Stimulated activated CD8-positive, alpha-beta memory T cell treated with anti-CD3 and anti-CD28 coated beads, Interleukin-4, amount 100 ng/mL, for 24 hours (primary cell): ENCODE measurements around the gene SLC49A3.
"Not testable (repeated sequence)": the region's sequence is repeated elsewhere in the genome, so short reads cannot be mapped to it uniquely, and the experiment has no call there.

ENCODE experiments used
- DNase-seq: peaks from one replicate; pipeline ENCODE4 v3.0.0-alpha.2; 2020; ENCODE audit warnings: low read depth

Gene SLC49A3

DNA sequence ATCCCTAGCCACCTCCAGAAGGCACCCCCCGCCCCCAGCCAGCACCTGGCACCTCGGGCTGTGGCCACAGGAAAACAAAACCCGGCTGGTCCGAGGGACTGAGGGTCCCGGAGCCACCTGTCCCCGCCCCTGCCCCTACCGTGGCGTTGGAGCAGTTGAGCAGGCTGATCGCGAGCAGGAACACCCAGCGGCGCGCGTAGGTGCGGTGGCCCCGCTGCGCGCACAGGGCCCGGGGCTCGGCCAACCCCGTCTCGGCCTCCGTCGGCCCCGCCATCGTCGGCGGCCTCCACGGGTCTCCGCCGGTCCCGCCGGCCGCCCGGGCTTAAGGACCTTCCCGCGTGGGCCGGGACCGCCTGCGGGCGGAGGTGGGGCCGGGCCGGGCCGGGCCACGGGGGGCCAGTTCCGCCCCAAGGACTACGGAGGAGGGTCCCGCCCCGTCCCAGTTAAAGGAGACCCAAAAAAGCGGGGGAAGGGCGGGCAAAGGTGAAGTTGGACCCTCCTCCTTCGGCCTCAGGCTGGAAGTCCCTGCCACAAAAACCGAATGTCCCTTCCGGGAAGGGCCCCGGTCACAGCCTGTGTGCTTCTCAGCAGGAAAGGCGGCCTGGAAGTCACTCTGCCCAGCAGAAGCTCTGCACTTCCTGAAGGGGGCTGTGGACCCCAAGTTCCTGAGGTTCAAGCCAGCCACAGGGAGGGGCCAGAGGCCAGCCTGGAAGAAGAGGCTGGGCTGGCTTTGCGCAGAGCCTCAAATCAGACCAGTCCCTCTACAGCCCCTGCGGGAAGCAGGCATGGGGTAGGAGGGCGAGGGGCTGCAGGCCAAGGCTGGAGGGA lies at the start of gene SLC49A3:
SLC49A3 (minus strand) TSS at position 298 of the 828 bp plus-strand sequence; CDS start at position 274, 24 bp downstream.
- no peak for DNase-seq

DNA sequence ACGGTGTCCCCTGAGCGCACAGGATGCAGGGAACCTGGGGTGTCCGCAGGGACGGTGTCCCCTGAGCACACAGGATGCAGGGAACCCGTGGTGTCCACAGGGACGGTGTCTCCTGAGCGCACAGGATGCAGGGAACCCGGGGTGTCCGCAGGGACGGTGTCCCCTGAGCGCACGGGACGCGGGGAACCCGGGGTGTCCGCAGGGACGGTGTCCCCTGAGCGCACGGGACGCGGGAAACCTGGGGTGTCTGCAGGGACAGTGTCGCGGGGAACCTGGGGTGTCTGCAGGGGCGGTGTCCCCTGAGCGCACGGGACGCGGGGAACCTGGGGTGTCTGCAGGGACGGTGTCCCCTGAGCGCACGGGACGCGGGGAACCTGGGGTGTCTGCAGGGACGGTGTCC lies 47.6 kb upstream of the SLC49A3 start:
- DNase-seq = not testable (repeated sequence)

DNA sequence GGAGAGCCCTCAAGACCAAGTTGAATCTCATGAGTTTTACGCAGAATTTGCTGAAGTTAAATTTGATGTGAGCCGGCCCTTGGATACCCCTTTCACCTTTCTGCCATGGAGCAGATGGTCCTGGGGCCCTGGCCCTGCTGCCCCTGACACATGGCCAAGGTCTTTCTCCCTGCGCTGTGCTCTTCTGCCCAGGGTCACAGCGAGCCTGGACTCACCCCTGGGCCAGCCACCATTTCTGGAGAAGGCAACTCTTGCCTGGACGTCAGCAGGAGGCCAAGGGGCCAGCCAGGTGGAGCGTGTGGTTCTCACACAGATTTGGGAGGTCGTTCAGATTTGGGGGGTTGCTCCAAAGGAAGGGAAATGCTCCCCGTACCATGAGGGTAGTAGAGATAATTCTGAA lies 46.6 kb upstream of the SLC49A3 start:
- no peak for DNase-seq

DNA sequence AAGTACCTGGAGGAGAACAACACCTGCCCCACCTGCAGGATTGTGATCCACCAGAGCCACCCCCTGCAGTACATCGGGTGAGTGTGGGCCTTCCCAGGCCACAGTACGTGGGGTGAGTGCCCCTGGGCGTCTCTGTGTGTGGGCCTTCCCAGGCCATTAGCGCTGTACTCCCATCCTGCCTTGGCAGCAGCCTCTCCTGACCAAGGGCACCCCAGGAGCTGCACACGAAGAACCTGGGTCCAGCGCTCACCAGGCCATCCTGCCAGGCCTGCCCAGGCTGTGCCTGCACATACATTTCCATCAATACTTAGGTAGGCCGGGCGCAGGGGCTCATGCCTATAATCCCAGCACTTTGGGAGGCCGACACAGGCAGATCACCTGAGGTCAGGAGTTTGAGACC lies 46.0 kb upstream of the SLC49A3 start:
- no peak for DNase-seq

DNA sequence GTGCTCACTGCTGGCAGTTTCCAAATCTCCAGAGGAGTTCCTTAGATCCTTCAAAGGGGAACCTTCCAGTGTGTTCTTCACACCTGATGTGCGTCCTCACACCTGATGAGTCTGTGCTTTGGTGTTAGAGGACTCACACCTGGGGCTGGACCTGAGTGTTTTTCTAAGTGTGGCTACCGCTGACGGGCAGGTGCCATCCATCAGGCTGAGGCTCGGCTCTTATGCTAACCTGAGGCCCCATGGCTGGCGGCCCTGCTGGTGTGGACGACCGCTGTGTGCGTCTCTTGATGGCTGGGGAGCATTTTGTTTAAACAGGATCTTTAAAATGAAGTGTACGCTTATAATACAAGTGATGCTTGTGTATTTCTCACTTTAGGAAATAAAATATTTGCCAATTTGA lies 45.1 kb upstream of the SLC49A3 start:
- no peak for DNase-seq

DNA sequence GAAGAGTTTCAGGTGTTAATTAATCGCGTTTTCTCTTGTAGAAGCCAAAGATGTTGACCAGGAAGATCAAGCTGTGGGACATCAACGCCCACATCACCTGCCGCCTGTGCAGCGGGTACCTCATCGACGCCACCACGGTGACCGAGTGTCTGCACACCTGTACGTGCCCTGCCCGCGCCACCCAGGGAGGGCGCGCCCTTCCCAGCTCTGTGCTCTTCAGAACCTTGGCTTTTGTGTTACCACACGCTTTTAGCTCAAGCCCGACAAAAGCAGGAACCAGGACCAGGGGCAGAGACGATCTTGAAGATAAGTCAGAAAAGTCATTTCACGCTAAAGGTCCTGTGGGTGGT lies 44.7 kb upstream of the SLC49A3 start:
- DNase-seq = no peak

DNA sequence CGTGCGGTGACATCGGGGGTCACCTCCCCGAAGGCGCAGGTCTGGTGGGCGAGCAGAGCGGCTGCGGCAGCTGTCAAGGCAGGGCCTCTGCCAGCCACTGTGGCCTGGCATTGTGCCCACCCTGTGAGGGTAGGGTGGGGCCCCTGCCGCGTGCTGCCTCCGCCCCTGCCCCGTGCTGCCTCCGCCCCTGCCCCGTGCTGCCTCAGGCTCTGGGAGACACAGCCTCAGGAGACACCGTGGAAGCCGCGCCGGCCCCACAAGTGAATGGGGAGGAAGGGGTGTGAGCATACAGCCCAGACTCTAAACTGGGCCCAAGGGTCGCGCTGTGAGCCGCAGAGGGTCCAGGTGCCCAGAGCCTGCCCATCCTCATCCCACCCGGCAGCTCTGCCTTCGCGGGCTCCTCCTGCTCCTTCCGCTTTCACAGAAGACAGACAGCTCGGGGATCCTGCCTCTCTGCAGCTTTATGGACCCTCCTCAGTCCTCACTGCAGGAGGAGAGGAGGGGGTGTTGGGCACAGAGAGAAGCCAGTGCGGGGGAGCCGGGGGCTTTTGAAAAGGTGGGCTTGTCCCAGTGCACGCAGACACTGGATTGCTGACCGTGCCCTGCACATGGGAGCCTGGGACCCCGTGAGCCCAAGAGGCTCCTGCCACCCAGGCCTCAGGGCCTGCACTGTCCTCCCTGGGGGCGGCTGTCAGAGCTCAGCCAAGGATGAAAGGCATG lies 44.1 kb upstream of the SLC49A3 start:
- DNase-seq = no peak

DNA sequence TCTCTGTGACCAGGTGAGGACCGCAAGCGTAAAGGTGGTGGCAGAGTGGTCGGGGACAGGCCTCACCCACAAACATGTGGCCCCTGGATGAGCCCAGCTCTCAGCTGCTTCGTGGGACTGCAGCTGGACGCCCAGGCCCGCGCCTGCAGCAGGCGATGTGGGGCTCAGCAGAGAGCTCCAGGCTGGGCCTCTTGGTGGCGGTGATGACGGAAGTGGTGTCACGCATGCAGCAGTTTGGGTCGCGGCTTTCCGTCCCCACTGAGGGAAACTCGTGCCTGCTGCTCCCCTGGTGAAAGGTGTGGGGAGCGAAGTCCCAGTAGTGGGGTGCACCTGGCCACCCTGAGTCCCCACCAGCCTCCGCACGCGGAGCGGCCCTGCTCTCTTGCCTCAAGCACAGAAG lies 43.5 kb upstream of the SLC49A3 start:
- no peak for DNase-seq

DNA sequence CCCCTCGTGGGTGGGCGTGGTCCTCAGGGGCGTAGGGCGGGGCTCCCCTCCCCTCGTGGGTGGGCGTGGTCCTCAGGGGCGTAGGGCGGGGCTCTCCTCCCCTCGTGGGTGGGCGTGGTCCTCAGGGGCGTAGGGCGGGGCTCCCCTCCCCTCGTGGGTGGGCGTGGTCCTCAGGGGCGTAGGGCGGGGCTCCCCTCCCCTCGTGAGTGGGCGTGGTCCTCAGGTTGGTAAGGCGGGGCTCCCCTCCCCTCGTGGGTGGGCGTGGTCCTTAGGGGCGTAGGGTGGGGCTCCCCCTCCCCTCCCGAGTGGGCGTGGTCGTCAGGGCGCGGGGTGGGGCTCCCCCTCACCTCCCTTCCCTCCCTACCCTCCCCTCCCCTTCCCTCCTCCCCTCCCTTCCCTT lies 43.0 kb upstream of the SLC49A3 start:
- DNase-seq = not testable (repeated sequence)

DNA sequence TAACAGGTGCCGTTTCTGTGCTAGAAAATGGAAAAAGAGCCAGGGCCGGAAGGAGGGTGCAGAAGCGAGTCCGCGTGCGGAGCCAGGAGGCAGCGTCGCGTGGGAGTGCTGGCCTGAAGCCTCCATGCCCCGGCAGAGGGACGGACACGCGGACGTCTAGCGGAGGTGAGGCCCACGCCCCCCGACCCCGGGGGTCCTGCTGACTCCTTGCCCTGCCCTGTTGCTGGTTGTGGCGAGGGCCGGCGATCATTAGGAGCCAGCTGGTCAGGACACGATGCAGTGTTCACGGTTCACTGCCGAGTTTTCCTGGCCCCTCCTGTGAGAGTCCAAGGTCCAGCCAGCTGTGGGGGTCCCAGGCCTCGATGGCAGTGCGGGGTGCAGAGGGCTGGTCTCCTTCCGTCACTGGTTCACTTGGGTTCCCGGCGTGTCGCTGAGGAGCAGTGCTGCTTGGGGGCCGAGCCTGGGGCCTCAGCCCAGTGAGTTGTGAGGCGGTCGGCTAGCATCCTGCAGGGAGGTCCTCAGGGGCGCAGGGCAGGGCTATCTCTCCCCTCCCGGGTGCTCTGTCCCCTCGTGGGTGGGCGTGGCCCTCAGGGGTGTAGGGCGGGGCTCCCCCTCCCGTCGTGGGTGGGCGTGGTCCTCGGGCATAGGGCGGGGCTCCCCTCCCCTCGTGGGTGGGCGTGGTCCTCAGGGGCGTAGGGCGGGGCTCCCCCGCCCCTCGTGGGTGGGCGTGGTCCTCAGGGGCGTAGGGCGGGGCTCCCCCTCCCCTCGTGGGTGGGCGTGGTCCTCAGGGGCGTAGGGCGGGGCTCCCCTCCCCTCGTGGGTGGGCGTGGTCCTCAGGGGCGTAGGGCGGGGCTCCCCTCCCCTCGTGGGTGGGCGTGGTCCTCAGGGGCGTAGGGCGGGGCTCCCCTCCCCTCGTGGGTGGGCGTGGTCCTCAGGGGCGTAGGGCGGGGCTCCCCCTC lies 42.3 kb upstream of the SLC49A3 start:
- not testable (repeated sequence) for DNase-seq

DNA sequence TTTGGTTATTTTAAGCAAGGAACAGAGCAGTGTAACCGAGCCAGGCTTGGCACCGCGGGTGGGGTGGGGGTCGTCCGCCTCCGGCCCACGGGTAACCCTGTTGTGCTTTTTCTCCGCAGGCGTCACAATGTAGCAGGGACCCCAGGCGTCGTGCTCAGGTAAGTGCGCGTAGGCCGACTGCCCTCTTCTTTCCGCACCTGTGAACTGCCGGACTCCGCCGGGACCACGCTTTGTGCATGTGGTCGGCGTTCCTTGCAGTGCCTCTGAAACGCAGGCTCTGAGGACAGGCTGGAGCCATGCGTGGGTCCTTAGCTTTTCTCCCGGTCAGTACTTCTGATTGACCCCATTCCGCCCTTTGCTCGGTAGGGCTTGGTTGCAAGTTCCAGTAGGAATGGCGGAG lies 41.6 kb upstream of the SLC49A3 start:
- DNase-seq = no peak

DNA sequence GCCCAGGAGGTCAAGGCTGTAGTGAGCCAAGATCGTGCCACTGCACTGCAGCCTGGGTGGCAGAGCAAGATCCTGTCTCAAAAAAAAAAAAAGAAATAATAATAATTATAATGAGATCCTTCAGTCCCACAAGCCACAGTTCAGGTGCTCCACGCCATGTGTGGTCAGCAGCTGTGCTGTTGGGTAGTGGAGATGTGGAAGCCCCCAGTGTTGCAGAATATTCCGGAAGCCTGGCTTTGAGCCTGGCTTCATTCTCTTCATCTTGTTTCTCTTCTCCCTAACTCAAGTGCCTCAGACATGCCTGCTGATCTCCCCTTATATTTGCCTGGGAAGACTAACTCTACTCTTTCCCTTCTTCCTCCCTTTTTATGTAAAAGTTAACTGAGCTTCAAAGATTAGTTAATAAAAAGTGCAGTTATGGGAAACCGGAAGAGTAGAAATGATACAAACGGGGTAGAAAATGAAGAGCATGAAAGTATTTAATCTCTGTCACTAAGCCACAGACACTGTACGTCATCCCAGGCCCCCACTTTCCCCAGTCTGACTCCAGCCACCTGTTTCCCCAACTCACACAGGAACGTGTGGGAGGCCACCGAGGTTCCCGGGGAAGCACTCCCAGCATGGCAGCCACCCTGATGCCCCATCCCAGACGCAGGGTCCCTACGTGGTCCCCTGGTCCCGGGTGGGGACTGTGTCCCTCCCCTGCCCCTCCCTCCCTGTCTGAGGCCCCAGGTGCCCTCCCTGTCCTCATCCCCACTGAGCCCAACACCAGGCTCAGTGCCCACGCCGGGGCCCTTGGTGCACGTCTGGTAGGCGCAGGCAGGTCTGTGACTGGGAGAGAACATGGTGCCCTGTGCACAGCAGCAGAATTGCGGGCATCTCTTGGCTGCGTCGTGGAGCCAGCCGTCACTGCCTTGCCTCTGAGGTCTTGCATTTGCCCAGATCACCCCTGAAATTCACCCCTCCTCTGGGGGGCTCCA lies 40.7 kb upstream of the SLC49A3 start:
- DNase-seq = no peak

DNA sequence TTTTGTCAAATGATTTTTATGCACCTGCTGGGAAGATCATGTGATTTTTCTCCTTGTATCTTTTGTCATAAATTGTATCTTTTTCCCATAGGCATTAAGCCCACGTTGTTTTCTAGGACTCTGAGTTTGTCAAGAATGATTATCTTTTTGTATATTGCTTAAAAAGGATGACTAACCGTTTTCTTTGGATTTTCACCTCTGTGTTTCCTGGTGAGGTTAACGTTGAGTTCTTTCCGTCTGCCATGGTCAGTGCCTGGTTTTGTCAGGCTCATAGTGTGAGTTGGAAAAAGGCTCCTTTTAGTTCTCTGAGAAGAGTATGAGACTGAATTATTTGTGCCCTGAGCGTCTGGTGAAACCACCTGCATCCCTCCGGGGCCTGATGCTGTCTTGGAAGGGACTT lies 38.6 kb upstream of the SLC49A3 start:
- no peak for DNase-seq

DNA sequence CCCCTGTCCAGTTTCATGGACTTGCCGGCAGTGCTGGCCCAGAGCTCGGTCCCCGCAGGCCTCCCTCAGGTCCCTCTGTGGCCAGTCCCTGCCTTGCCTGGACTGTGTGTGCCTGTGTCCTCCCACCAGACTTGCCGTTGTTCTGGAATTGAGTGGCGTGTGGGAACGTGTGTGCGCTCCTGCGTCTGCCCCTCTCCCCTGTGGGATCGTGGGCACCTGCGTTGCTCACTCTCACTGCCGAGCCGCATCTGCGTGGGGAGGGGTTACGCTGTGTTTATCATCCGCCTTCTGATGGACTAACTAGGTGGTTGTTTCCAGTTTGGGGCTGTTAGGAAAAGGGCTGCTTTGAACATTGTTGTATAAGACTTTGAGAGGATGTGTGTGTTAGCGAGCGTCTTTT lies 37.9 kb upstream of the SLC49A3 start:
- DNase-seq = no peak

DNA sequence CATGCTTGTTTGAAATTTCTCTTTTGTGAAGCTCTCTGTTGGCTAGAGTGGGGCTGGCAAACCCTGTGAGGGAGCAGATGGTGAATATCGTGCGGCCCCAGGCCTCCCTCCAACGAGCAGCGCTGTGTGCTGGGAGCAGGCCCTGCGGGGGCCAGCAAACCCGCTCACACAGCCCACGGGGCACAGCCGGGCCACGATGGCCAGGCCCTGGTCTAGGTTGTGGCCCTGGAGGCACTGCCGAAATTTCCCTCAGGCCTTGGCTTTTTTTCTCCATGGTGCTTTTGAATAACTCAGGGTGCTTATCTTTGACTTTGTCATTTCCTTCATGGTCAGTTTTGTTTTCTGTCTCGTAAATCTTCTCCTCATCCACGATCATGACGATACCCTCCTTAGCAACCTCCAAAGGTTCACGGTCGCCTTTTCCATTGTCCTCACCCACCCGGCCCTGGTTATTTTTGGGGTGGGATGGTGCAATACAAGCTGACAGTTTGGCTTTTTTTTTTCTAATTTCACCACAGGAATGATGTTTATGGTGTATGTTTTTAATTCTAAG lies 37.4 kb upstream of the SLC49A3 start:
- no peak for DNase-seq

DNA sequence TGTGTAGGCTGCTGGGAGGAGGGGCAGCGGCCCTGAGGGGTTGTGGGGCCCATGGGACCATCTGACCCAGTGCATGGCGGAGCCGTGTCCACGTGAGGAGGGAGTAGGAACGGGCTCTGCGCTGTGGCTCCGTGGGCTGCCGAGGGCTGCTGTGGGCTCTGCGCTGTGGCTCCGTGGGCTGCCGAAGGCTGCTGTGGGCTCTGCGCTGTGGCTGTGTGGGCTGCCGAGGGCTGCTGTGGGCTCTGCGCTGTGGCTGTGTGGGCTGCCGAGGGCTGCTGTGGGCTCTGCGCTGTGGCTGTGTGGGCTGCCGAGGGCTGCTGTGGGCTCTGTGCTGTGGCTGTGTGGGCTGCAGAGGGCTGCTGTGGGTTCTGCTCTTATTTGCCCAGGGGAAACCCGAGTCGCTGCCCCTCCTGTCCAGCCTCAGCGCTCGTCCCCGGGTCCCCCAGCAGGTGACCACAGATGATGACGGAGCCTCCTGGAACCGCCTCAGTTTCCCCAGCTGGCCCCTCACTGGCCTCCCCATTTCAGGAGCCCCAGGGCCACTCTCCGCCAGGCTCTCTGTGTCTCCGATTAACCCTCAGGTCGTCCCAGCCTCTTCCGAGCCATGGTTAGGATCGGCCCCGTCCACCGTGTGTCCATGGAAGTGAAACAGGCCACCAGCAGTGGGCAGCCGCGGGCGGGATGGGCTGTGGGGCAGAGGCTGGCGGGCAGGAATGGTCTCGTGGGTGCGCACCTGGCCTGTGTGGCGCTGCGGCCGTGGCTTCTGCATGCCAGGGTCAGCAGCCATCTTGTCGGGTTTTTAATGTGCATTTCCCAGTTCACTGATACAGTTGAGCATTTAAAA lies 36.7 kb upstream of the SLC49A3 start:
- DNase-seq = no peak

DNA sequence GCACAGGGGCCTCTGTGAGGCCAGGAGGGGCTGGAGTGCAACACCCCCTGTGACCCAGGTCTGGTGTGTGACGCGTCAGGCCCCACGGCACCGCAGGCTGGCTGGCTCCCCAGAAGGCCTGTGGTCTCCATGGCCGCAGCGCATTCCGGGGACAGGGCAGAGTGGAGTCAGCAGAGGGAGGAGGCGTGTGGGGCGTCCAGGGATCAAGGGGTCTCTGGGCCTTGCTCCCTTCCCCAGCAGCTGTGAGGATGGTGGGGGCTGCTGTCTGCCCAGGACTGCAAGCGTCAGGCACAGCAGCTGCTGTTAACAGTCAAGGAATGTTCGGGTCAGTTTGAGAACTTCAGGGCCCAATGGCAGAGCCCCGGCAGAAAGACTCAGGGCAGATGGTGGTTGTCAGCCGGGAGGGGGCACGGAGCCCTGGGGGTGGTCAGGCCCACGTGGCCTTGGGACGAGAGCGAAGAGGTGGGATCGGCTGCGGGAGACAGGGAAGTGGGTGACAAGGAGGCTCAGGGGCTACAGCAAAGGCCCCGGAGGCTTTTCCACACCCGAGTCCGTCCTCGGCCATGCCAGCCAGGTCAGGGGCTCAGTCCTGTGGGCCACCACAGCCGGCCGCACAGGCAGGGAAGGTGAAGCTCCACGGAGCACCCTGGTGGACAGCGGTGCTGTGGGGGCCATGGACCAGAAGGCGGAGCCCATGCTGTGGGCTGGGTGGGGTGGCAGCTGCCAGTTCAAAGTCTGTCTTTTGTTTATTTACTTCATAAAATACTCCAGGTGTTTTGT lies 35.0 kb upstream of the SLC49A3 start:
- no peak for DNase-seq

DNA sequence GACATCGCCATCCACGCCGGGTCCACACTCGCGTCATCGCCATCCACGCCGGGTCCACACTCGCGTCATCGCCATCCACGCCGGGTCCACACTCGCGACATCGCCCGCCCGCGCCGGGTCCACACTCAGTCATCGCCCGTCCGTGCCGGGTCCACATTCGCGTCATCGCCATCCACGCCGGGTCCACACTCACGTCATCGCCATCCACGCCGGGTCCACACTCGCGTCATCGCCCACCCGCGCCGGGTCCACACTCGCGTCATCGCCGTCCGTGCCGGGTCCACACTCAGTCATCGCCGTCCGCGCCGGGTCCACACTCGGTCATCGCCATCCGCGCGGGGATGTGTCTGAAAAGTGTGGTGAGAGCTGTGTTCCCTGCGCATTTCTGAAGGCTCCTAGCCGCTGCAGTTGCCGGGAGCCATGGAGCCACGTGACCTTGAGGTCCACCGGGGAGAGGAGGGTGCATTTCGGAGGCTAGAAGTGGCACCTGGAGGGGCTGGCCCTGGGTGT lies 34.0 kb upstream of the SLC49A3 start:
- no peak for DNase-seq

DNA sequence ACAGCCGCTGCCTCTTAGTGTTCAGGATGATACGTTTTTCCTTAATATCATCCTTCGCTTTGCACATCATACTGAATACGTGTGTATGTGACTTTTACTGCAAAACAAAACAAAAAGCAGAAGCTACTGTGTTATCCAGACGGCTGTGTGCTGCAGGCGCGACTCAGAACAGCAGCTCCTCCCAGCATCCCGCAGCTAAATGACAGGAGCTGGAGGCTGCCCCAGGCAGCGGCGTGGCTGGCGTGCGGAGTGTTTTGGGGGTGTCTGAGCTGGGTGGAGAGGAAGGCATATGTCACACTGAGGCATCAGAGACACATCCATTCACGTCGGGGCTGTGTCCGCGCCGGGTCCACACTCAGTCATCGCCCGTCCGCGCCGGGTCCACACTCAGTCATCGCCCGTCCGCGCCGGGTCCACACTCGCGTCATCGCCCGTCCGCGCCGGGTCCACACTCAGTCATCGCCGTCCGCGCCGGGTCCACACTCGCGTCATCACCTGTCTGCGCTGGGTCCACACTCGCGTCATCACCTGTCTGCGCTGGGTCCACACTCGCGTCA lies 33.3 kb upstream of the SLC49A3 start:
- no peak for DNase-seq
